Activated T-helper 9 cell treated with anti-CD3 and anti-CD28 coated beads, Interleukin-2, amount 50 U/mL, for 16 hours (primary cell): ENCODE results near the gene BNC2.
"Not testable (repeated sequence)": the region's sequence is repeated elsewhere in the genome, so short reads cannot be mapped to it uniquely, and the experiment has no call there.

ENCODE experiments used
- DNase-seq: peaks from one replicate; pipeline ENCODE4 v3.0.0-alpha.2; 2020; ENCODE audit warnings: low read depth

Gene BNC2

GRCh38 chr9:16542290-16542689 lies 328.2 kb downstream of the BNC2 start:
- no peak for DNase-seq

- no peak for DNase-seq
These were observed 329.5 kb downstream of the BNC2 start for GRCh38 chr9:16540743-16541613.

GRCh38 chr9:16539626-16540025 lies 330.8 kb downstream of the BNC2 start:
- not testable (repeated sequence) for DNase-seq

GRCh38 chr9:16535555-16535954 lies 334.9 kb downstream of the BNC2 start:
- DNase-seq, result no peak

- DNase-seq, result no peak
These were observed 337.6 kb downstream of the BNC2 start for GRCh38 chr9:16532681-16533450.

GRCh38 chr9:16532272-16532671 lies 338.2 kb downstream of the BNC2 start:
- DNase-seq, result no peak

GRCh38 chr9:16530669-16531642 lies 339.5 kb downstream of the BNC2 start:
- DNase-seq, result no peak

- no peak for DNase-seq
These were observed 342.9 kb downstream of the BNC2 start for GRCh38 chr9:16527573-16527972.

GRCh38 chr9:16526380-16526779 lies 344.1 kb downstream of the BNC2 start:
- no peak for DNase-seq

GRCh38 chr9:16524823-16525222 lies 345.6 kb downstream of the BNC2 start:
- no peak for DNase-seq

GRCh38 chr9:16524078-16524477 lies 346.4 kb downstream of the BNC2 start:
- no peak for DNase-seq

GRCh38 chr9:16521868-16522411 lies 348.5 kb downstream of the BNC2 start:
- no peak for DNase-seq

- DNase-seq, result no peak
These were observed 351.5 kb downstream of the BNC2 start for GRCh38 chr9:16519001-16519400.

GRCh38 chr9:16516891-16517290 lies 353.6 kb downstream of the BNC2 start:
- DNase-seq, result no peak

- no peak for DNase-seq
These were observed 354.6 kb downstream of the BNC2 start for GRCh38 chr9:16515879-16516301.

GRCh38 chr9:16515207-16515606 lies 355.3 kb downstream of the BNC2 start:
- DNase-seq, result no peak

- DNase-seq, result no peak
These were observed 356.3 kb downstream of the BNC2 start for GRCh38 chr9:16514131-16514530.

- DNase-seq, result no peak
These were observed 358.2 kb downstream of the BNC2 start for GRCh38 chr9:16512281-16512680.

GRCh38 chr9:16510482-16510881 lies 360.0 kb downstream of the BNC2 start:
- DNase-seq, result no peak

GRCh38 chr9:16509997-16510396 lies 360.5 kb downstream of the BNC2 start:
- no peak for DNase-seq

- no peak for DNase-seq
These were observed 365.3 kb downstream of the BNC2 start for GRCh38 chr9:16505199-16505598.

GRCh38 chr9:16501726-16502125 lies 368.7 kb downstream of the BNC2 start:
- no peak for DNase-seq
